Lower leg skin (tissue), 3 donors: ENCODE measurements around the gene PLD1.

Experiments
- CTCF ChIP-seq, 3 donors: fragments of 450-650 bp; IDR thresholded peaks; one replicate each; pipeline ENCODE4 v1.5.1; 2016; ENCODE audit warnings: antibody characterized with exemption in 3 of 3, mild to moderate bottlenecking in 3 of 3, moderate library complexity in 2 of 3
- POLR2A ChIP-seq, 2 donors: fragments of 450-650 bp; IDR thresholded peaks; one replicate each; pipeline ENCODE4 v1.6.1; 2016 to 2017; ENCODE audit warnings: antibody characterized with exemption in 2 of 2, mild to moderate bottlenecking in 1 of 2, moderate library complexity in 1 of 2

- TF ChIP-seq CTCF (IDR thresholded peaks at IDR 0.05): no peak
- TF ChIP-seq POLR2A (IDR thresholded peaks at IDR 0.05): no peak
Observed at GRCh38 chr3:171680726-171681411, 129.4 kb downstream of the PLD1 start.
